OCI-LY1 (cell line): ENCODE measurements around the gene NXNL1.

Source experiments
- H2AFZ ChIP-seq: fragments of 200-600 bp; sonication (generic), shearing (Covaris generic); 2 replicates; pipeline ENCODE4 v1.6.0; 2014; ENCODE audit warnings: antibody characterized with exemption, mild to moderate bottlenecking, low read length
- H3F3A ChIP-seq: fragments of 200-600 bp; sonication (generic), shearing (Covaris generic); 2 replicates; pipeline ENCODE4 v1.6.0; 2014; ENCODE audit warnings: mild to moderate bottlenecking, antibody characterized with exemption, low read length, moderate library complexity; ENCODE audit not compliant: insufficient read depth
- H3K27ac ChIP-seq: fragments of 200-600 bp; sonication (generic); 2 replicates; pipeline ENCODE4 v1.5.1; 2014; ENCODE audit warnings: low read length, mixed run types, mild to moderate bottlenecking, low read depth; ENCODE audit not compliant: poor library complexity, severe bottlenecking
- H3K27me3 ChIP-seq: fragments of 200-600 bp; sonication (generic); 2 replicates; pipeline ENCODE4 v1.6.0; 2014; ENCODE audit warnings: antibody characterized with exemption, mild to moderate bottlenecking, low read length, moderate library complexity; ENCODE audit not compliant: insufficient read depth
- H3K36me3 ChIP-seq: fragments of 200-600 bp; sonication (generic); 2 replicates; pipeline ENCODE4 v1.6.1; 2014; ENCODE audit warnings: mild to moderate bottlenecking, antibody characterized with exemption, low read length, moderate library complexity, mixed read lengths; ENCODE audit not compliant: insufficient read depth
- H3K4me1 ChIP-seq: fragments of 200-600 bp; sonication (generic); 2 replicates; pipeline ENCODE4 v1.5.1; 2014; ENCODE audit warnings: mild to moderate bottlenecking, low read length, moderate library complexity; ENCODE audit not compliant: insufficient read depth, severe bottlenecking
- H3K4me2 ChIP-seq: fragments of 200-600 bp; sonication (generic), shearing (Covaris generic); 2 replicates; pipeline ENCODE4 v1.6.1; 2014; ENCODE audit warnings: low read length
- H3K4me3 ChIP-seq: fragments of 200-600 bp; sonication (generic); 2 replicates; pipeline ENCODE4 v1.5.1; 2014; ENCODE audit warnings: low read length, low read depth, mild to moderate bottlenecking, mixed read lengths; ENCODE audit not compliant: poor library complexity, severe bottlenecking
- H3K79me2 ChIP-seq: fragments of 200-600 bp; shearing (Covaris generic); 2 replicates; pipeline ENCODE4 v1.6.1; 2016; ENCODE audit warnings: mixed run types, low read length, mixed read lengths; ENCODE audit not compliant: insufficient read depth
- H3K9ac ChIP-seq: fragments of 200-600 bp; sonication (generic), shearing (Covaris generic); 2 replicates; pipeline ENCODE4 v1.6.1; 2014; ENCODE audit warnings: mild to moderate bottlenecking, low read length, mixed read lengths
- H3K9me2 ChIP-seq: fragments of 200-600 bp; sonication (generic), shearing (Covaris generic); 2 replicates; pipeline ENCODE4 v1.6.1; 2014; ENCODE audit warnings: low read depth, mild to moderate bottlenecking, low read length, mixed read lengths
- H3K9me3 ChIP-seq: fragments of 200-600 bp; shearing (Covaris generic); 2 replicates; pipeline ENCODE4 v1.6.1; 2014; ENCODE audit warnings: low read length, mixed read lengths
- H4K20me1 ChIP-seq: fragments of 200-600 bp; sonication (generic), shearing (Covaris generic); 2 replicates; pipeline ENCODE4 v1.6.0; 2016; ENCODE audit warnings: mild to moderate bottlenecking, low read length; ENCODE audit not compliant: insufficient read depth
- EZH2 ChIP-seq: fragments of 200-600 bp; sonication (generic), shearing (Covaris generic); IDR thresholded peaks from 2 replicates; pipeline ENCODE4 v1.8.0; 2017; ENCODE audit warnings: borderline replicate concordance, mixed run types, mild to moderate bottlenecking, antibody characterized with exemption, low read length, moderate library complexity, mixed read lengths
- TF ChIP-seq, protein P1 (sequence below): fragments of 200-600 bp; sonication (generic), shearing (Covaris generic); IDR thresholded peaks from 2 replicates; pipeline ENCODE4 v1.5.1; 2017; ENCODE audit warnings: mild to moderate bottlenecking, antibody characterized with exemption, low read length, moderate library complexity, mixed read lengths

The NXNL1 gene

DNA sequence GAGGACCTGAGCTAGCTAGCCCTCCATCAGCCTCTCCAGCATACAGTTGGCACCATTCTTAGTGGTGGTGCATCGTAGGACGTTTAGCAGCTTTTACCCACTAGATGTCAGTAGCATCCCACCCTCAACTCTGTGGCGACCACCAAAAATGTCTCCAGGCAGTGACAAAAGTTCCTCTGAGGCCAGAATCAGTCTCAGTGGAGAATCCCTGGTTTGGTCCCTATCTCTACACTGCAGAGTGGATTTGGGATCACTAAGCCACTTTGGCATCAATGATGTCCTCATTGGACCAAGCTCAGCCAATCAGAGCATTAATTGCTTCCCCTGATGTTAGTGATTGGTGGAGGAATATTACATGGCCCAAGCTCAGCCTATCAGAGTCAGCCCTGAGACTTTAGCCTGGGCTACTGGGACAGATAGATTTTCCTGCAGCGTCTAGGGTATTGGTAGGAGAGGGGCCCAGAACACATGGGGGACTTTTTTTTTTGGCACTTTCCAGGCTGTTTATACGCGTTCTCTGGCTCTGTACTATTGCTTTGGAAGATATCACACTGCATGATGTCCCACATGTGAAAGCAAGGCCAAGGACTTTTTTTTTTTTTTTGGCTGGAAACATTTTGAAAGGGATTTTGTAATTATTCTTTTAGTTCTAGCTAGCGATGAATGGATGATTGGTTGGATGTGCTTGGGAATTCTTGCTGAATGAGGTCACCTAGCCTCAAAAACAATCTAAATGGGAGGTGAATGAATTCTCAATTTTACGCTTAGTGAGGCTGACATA lies 19.3 kb downstream of the NXNL1 start:
- H3K4me2 ChIP-seq, result no peak overlapping the region
- H3K4me1 ChIP-seq, result no peaks in the 10 kb centered on the region
- H3K9me3 ChIP-seq, result peaks cover 4% of the 10 kb centered on the region; the same call in 1 of the 2 replicates
- no peaks in the 10 kb centered on the region for H4K20me1 ChIP-seq
- no peaks in the 10 kb centered on the region for H3K36me3 ChIP-seq
- no peak for TF ChIP-seq EZH2
- TF ChIP-seq, protein P1, sequence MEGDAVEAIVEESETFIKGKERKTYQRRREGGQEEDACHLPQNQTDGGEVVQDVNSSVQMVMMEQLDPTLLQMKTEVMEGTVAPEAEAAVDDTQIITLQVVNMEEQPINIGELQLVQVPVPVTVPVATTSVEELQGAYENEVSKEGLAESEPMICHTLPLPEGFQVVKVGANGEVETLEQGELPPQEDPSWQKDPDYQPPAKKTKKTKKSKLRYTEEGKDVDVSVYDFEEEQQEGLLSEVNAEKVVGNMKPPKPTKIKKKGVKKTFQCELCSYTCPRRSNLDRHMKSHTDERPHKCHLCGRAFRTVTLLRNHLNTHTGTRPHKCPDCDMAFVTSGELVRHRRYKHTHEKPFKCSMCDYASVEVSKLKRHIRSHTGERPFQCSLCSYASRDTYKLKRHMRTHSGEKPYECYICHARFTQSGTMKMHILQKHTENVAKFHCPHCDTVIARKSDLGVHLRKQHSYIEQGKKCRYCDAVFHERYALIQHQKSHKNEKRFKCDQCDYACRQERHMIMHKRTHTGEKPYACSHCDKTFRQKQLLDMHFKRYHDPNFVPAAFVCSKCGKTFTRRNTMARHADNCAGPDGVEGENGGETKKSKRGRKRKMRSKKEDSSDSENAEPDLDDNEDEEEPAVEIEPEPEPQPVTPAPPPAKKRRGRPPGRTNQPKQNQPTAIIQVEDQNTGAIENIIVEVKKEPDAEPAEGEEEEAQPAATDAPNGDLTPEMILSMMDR, result peak; percentile 63
- H3K27ac ChIP-seq, result no peak overlapping the region
- H3K9ac ChIP-seq, result no peak overlapping the region
- H3K79me2 ChIP-seq, result no peaks in the 10 kb centered on the region
- no peaks in the 10 kb centered on the region for H3K9me2 ChIP-seq
- H3K4me3 ChIP-seq, result no peak overlapping the region
- H3F3A ChIP-seq, result no peaks in the 10 kb centered on the region
- H3K27me3 ChIP-seq, result peaks cover 8% of the 10 kb centered on the region; the same call in 1 of the 2 replicates
- no peak overlapping the region for H2AFZ ChIP-seq

DNA sequence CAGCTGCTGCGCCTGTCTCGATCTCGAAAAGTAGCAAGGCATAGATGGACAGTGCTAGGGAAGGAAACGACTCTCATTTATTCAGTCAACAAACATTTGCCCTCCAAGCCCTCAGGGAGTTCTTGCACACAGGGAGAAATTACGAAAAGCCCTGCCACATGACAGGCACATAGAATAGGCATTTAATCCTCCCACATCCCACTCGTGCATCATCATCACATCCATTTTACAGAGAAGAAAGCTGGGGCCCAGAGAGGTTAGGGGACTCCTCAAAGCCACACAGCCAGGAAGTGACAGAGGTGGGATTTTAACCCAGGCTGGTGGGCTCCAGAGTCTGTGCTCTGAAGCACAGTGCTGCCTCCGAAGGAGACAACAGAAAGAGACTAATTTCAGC lies 23.9 kb downstream of the NXNL1 start:
- H3K9me3 ChIP-seq, result peaks cover 4% of the 10 kb centered on the region; the same call in 1 of the 2 replicates
- TF ChIP-seq EZH2, result no peak
- TF ChIP-seq, protein P1, result no peak
- no peak overlapping the region for H2AFZ ChIP-seq
- H3K4me2 ChIP-seq, result no peak overlapping the region
- no peaks in the 10 kb centered on the region for H3F3A ChIP-seq
- peaks cover 9% of the 10 kb centered on the region; the same call in 1 of the 2 replicates for H3K27me3 ChIP-seq
- H3K9me2 ChIP-seq, result no peaks in the 10 kb centered on the region
- no peak overlapping the region for H3K4me3 ChIP-seq
- H3K79me2 ChIP-seq, result no peaks in the 10 kb centered on the region
- no peaks in the 10 kb centered on the region for H4K20me1 ChIP-seq
- H3K9ac ChIP-seq, result no peak overlapping the region
- no peak overlapping the region for H3K27ac ChIP-seq
- no peaks in the 10 kb centered on the region for H3K4me1 ChIP-seq
- no peaks in the 10 kb centered on the region for H3K36me3 ChIP-seq

DNA sequence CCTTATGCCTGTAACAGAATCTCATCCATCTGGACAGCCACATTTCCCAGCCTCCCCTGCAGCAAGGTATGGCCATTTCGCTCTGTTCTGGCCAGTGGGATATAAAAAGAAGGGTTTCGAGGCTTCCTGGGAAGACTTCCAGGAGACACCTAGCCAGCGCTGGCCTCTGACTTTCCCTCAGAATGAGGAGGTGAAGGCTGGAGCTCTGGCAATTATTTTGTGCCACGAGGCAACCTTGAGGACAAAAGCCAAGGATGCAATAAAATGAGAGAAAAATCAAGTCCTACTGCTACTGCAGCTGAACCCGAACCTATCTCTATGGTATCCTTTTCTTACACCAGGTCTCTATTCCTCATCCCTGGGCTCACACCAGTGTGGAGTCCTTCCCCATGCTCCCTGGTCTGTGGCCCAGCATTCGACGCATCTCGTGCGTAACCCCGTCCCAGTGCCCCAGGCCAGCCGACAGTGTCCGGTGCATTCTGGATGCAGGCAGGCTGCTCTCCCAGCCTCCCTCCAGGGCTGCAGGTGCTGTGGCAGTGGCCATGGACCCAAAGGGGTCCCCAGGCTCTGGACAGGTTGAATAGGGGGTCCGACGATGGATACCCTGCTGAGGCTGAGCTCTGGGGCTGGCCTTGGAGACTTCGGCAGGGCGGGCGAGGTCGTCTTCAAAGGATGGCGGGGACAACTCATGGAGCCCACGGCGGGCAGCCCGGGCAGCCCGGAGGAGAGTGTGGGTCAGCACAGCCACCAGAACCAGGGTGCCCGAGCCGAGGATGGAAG lies 24.4 kb downstream of the NXNL1 start:
- H3K79me2 ChIP-seq, result no peaks in the 10 kb centered on the region

More for the DNA sequence above, 24.4 kb downstream of the NXNL1 start:
- Histone ChIP-seq H3K9me2 (no peaks in the 10 kb centered on the region), H3K4me1 (no peaks in the 10 kb centered on the region), H3K36me3 (no peaks in the 10 kb centered on the region), H3K4me2 (no peak overlapping the region), H3K9me3 (0 out of 2 replicates have a peak, but pooled peaks cover under 1% of the 10 kb centered on the region), H3K4me3 (no peak overlapping the region), H3K27me3 (peaks cover 9% of the 10 kb centered on the region; the same call in 1 of the 2 replicates), H3F3A (no peaks in the 10 kb centered on the region), H3K27ac (no peak overlapping the region), H2AFZ (no peak overlapping the region), H3K9ac (no peak overlapping the region), H4K20me1 (no peaks in the 10 kb centered on the region)
- no peak for TF ChIP-seq EZH2
- TF ChIP-seq, protein P1, result no peak
